Stimulated activated CD4-positive, alpha-beta T cell treated with anti-CD3 and anti-CD28 coated beads, Interleukin-1b, Interleukin-23, amount 100 ng/mL, for 24 hours (primary cell): ENCODE measurements around the gene ARHGAP9.
"Not testable (repeated sequence)": the region's sequence is repeated elsewhere in the genome, so short reads cannot be mapped to it uniquely, and the experiment has no call there.

Experiments used
- DNase-seq, 4 experiments: peaks; one replicate each; pipeline ENCODE4 v3.0.0-alpha.2; 2020; ENCODE audit warnings: low read depth in 4 of 4, low spot score in 1 of 4

Gene ARHGAP9

DNA sequence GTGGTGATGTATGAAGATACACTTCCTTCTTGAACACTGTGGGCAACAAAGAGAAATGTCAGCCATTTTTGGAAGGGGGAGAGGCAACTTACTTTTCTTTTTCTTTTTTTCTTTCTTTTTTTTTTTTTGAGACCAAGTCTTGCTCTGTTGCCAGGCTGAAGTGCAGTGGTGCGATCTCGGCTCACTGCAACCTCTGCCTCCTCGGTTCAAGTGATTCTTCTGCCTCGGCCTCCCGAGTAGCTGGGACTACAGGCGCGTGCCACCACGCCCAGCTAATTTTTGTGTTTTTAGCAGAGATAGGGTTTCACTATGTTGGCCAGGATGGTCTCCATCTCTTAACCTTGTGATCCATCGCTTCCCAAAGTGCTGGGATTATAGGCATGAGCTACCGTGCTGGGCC, 38.1 kb upstream of the ARHGAP9 start:
- DNase-seq: not testable (repeated sequence)

DNA sequence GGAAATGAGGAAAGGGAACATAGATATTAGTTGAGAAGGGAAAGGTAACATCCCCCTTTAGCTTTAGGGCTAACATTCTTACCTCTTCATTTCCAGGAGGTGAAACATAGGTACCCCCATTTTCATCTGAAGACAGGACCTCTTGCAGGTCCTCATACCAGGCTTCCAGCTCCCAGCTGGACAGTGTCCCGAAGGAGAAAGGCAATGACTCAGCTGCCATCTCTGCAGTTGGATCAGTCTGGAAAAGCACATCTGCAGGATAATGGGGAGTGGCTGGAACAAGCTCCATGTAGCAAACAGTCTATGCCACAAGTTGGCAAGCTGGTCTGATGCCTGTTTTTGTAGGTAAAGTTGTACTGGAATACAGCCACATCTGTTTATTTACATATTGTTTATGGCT, 37.5 kb upstream of the ARHGAP9 start:
- no peak for DNase-seq

DNA sequence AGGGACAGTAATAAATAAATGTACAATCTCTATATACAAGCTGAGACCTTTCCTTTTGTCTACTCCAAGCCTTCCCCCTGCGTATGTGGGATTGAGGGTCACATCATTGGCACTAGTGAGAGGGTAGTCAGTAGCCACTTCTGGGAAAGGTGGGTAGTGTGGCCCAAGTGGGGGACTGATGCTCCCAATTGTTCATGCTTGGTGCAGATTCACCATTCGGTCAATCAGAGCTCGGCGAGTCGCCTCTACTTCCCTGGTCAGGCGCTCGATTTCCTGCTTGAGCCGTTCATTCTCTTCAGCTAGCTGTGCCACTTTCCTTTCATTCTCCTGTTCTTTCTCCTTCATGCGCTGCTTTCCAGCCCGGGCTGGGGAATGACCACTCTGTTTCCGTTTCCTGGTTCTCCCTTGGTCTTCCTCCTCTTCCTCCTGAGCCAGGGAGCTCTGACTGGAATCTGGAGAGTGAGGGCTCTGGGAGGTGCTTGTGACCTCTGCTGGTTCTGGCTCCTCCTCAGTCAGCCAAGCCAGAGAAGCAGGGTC, 37.0 kb upstream of the ARHGAP9 start:
- DNase-seq: no peak

DNA sequence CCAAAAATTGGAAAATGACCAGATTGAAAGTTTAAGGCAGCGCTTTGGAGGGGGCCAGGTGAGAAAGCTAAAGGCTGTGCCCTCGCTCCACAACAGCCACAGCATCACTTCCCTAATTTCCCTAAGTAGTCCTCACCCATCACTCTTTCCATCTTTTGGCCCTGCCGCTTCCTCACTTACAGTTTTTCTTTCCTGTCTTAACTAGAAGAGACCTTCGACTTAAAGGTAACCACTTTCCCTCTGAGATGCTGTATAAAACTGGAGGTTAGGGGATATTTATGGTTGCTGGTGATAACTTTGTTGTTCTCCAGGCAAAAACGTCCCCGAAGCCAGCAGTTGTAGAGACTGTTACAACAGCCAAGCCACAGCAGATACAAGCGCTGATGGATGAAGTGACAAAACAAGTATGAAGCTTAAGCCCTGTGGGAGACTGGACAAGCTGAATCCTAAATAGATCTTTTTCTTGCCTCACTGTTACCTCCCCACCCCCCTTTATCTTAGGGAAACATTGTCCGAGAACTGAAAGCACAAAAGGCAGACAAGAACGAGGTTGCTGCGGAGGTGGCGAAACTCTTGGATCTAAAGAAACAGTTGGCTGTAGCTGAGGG, 36.4 kb upstream of the ARHGAP9 start:
- no peak for DNase-seq

DNA sequence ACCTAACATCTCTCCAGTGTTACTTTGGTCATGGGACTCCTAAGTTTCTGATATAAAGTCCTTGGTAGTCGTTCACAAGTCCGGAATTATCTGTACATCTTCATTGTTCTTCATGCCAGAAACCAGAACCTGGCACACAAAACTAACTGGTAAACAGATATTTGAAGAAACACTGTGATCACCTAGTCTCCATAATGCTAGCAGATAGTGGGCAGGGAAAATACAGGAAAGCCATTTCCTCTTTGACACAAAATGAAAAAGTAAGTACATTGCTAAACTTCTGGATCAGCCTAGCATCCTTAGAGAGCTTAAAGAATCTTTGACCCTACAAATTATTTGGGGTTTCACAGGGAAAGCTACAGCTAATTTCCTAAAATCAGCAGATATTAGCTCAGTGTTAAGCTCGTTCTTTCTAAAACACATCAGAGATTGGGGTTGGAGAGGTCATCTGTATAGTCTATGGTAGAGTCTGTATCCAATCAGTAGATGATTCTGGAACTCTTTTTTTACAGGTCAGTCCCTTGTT, 35.8 kb upstream of the ARHGAP9 start:
- no peak for DNase-seq

DNA sequence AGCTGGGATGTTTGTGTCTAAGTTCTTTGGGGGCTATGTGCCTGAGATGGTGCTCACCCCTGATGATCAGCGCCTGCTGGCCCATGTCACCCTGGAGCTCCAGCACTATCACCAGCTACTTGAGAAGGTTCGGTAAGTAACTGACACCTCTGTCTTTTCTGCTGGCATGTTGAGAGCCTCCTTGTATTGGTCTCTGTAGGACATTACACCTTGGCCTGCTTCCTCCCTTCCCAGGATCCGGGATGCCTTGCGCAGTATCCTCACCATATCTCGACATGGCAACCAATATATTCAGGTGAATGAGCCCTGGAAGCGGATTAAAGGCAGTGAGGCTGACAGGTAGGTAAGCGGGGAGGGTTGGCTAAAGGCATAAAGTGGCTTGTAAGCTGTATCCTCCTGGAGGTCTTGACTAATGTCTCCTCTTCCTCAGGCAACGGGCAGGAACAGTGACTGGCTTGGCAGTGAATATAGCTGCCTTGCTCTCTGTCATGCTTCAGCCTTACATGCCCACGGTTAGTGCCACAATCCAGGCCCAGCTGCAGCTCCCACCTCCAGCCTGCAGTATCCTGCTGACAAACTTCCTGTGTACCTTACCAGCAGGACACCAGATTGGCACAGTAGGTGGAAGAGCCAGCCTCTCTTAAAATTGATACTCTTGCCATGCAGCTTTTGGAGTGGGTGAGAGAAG, 35.2 kb upstream of the ARHGAP9 start:
- no peak for DNase-seq

DNA sequence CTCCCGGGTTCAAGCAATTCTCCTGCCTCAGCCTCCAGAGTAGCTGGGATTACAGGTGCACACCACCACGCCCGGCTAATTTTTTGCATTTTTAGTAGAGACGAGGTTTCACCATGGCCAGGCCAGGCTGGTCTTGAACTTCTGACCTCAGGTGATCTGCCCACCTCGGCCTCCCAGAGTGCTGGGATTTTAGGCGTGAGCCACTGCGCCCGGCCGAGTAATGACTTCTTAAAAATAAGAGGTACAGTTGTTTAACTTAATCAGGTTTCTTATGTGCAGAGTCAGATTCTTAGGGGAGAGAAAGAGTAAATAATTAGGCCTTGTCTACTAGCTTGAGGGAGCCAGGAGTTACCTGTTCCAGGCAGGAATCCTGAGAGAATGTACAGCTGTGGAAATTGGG, 34.6 kb upstream of the ARHGAP9 start:
- DNase-seq: not testable (repeated sequence)

DNA sequence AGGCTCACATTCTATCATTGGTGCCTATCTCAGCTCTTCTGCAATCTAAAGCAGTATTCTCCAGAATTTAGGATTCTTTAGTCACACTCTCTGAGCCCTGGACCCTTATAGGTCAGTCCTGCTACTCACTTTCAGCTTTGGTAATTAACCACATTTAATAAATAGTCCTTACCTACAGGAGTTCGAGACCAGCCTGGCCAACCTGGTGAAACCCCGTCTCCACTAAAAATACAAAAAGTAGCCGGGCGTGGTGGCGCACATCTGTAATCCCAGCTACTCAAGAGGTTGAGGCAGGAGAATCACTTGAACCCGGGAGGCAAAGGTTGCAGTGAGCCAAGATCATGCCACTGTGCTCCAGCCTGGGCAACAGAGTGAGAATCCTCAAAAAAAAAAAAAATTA, 34.0 kb upstream of the ARHGAP9 start:
- not testable (repeated sequence) for DNase-seq

DNA sequence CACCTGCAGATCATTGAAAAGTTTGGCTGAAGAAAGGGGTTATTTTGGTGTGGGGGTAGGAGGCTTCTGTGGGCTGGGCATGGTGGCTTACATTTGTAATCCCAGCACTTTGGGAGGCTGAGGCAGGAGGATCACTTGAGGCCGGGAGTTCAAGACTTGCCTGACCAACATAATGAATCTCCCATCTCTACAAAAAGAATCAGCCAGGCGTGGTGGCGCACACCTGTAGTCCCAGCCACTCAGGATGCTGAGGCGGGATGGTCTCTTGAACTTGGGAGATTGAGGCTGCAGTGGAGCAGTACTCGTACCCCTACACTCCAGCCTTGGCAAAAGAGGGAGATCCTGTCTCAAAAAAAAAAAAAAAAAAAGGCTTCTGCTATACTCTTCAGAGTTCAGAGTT, 33.6 kb upstream of the ARHGAP9 start:
- no peak for DNase-seq

DNA sequence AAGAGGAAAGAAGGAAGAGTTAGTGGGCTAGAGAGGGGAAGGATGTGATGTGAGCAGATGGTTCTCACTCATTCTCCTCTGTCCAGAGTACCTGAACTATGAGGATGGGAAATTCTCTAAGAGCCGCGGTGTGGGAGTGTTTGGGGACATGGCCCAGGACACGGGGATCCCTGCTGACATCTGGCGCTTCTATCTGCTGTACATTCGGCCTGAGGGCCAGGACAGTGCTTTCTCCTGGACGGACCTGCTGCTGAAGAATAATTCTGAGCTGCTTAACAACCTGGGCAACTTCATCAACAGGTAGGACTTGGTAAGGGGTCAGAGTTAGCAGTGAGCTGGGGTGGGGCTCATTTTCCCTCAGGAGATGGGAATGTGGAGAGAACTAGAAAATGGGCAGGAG, 33.0 kb upstream of the ARHGAP9 start:
- DNase-seq: no peak

DNA sequence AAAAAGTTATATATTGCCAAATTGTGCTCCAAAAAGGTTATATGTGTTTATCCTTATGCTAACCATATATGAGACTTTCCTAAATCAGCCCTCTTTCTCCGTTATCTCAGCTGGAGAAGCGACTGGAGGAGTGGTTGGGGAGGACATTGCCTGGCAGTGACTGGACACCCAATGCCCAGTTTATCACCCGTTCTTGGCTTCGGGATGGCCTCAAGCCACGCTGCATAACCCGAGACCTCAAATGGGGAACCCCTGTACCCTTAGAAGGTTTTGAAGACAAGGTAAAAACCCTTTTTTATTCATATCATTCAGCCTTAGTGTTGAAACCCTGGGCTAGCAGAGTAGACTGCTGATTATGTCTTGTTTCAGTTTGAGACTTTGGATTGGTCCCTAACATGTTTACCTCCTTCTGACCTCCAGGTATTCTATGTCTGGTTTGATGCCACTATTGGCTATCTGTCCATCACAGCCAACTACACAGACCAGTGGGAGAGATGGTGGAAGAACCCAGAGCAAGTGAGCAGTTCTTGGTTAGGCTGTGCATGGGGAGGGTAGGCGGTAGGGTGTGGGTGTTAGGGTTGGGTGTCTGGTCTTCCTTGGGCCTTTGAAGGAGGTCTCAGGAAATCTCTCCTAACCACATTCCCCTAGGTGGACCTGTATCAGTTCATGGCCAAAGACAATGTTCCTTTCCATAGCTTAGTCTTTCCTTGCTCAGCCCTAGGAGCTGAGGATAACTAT, 32.1 kb upstream of the ARHGAP9 start:
- DNase-seq: no peak

DNA sequence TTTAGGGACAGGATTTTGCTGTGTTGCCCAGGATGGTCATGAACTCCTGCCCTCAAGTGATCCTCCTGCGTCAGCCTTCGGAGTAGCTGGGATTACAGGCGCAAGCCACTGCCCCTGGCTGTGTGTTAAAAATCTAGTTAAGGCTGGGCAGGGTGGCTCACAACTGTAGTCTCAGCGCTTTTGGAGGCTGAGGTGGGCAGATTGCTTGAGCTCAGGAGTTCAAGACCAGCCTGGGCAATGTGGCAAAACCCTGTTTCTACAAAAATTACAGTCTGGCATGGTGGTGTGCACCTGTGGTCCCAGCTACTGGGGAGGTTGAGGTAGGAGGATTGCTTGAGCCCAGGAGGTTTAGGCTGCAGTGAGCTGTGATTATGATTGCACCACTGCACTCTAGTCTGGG, 31.5 kb upstream of the ARHGAP9 start:
- no peak for DNase-seq

DNA sequence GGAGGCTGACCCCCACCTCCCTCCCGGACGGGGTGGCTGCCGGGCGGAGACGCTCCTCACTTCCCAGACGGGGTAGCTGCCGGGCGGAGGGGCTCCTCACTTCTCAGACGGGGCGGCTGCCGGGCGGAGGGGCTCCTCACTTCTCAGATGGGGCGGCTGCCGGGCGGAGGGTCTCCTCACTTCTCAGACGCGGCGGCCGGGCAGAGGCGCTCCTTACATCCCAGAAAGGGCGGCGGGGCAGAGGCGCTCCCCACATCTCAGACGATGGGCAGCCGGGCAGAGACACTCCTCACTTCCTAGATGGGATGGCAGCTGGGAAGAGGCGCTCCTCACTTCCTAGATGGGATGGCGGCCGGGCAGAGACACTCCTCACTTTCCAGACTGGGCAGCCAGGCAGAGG, 28.1 kb upstream of the ARHGAP9 start:
- not testable (repeated sequence) for DNase-seq

DNA sequence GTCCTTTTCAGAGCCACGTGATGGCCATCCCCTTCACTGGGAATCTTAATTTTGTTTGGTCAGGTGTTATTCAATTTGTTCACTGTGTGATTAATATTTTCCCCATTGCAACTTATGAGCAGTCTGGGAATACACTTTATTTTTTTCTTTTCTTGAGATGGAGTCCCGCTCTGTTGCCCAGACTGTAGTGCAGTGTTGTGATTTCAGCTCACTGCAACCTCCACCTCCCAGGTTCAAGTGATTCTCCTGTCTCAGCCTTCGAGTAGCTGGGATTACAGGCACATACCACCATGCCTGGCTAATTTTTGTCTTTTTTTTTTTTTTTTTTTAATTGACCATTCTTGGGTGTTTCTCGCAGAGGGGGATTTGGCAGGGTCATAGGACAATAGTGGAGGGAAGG, 26.9 kb upstream of the ARHGAP9 start:
- DNase-seq: not testable (repeated sequence)

DNA sequence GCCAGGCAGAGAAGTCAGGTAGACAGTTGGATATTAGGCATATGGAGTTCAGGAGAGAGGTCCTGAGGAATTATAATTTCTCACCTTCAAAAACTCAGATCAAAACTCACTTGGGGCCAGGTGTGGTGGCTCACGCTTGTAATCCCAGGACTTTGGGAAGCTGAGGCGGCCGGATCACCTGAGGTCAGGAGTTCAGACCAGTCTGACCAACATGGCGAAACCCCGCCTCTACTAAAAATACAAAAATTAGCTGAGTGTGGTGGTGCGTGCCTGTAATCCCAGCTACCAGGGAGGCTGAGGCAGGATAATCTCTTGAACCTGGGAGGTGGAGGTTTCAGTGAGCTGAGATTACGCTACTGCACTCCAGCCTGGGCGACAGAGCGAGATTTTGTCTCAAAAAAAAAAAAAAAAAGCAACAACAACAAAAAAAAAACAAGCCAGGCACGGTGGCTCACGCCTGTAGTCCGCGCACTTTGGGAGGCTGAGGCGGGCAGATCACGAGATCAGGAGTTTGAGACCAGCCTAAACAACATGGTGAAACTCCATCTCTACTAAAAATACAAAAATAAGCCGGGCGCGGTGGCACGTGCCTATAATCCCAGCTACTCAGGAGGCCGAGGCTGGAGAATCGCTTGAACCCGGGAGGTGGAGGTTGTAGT, 22.8 kb upstream of the ARHGAP9 start:
- not testable (repeated sequence) for DNase-seq

DNA sequence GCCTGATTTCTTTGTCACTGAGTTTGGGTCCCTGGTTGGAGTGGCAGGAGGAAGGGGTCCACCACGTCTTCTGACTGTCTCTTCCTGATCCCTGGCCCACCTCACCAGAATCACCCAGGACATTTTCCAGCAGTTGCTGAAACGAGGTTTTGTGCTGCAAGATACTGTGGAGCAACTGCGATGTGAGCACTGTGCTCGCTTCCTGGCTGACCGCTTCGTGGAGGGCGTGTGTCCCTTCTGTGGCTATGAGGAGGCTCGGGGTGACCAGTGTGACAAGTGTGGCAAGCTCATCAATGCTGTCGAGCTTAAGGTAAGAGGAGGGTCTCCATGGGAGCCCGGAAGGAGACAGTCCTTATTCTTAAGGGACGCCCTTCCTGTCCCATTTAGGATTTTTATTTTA, 20.5 kb upstream of the ARHGAP9 start:
- no peak for DNase-seq

DNA sequence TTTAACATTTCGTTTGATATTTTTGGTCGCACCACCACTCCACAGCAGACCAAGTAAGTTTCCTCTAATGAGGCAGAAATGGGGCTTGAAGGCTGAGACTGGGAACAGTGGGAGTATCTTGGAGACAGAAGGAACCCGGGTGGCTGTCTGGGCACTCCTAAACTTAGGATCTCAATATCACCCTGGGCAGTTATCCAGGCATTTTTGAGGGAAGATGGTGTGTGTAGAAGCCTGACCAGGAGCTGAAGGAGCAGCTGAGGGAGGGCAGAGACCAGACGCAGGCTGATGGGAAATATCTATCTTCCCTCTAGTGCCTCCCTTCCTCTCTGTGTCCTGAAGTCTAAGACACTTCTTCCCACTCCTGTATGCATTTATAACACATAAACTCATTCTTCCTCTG, 18.9 kb upstream of the ARHGAP9 start:
- no peak for DNase-seq

DNA sequence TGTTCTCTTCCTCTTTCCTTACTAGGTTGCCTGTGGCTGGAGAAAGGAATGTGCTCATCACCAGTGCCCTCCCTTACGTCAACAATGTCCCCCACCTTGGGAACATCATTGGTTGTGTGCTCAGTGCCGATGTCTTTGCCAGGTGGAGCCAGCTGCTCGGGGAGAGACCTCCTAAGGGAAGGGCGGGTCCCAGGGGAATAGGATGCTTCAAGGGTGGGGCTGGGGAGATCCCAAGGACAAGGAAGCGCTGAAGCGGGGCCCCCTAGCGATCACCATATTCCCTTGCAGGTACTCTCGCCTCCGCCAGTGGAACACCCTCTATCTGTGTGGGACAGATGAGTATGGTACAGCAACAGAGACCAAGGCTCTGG, 18.5 kb upstream of the ARHGAP9 start:
- DNase-seq: no peak

DNA sequence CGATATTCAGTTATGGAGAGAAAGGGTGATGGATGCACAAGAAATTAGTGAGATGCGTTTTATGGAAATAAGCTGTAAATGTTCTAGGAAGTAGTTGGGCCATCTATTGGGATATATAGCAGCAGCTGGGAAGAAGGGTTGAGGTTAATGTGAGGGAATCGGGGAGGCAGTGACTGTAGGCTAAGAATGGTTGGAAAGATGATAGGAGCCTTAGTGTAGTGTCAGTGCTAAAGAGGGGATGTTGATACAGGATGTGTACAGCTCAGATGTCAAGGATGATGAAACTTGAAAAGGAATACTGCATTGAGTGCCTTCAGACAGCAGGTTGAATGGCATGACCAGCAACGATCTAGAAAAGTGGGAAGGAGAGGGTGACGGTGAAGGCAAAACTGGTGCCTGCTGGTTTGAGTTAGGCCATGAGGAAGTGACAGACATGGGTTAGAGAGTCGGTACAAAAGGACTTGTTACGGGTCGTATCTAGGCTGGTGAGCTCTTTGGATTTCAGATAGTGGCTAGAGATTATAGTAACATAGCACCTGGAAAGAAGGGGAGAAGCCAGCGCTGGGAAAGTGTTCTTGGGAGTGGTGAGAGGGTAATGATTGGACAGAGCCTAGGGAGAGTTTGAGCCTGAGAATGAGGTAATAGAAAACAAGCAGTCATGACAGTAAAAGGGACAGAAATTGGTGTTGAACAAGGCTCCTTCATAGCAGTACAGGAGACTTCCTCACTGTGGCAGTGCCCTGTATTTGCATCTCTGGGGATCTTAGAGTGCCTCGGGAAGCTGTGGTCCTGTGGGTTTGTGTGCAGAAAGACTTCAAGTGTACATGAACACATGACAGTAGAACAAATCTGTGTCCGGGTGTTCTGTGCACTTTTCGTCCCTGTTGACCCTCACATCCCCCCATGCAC, 17.8 kb upstream of the ARHGAP9 start:
- no peak for DNase-seq

DNA sequence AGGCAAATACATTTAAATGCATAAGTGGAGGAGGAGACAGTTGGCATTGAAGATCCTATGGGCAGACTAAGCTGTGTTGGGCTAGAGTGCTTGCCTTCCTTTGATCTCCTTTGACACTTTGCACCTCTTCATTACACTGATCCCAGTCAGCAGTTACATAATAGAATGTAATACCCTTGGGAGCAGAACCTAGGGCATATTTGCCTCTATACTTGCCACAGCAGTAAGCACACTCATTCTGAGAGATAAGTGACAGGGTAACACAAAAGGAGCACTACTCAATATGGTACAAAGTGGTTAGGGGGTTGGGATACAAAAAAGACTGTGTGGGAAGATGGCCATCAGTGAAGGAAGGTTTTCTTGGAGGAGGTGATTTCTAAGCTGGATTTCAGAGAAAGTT, 17.2 kb upstream of the ARHGAP9 start:
- DNase-seq: no peak
